Mucosa of rectum (tissue), 2 donors: ENCODE measurements around the gene DDA1.

Source experiments
- H3K27ac ChIP-seq, 2 donors: one replicate each; pipeline ENCODE4 v1.7.0; 2013; ENCODE audit warnings: inconsistent platforms in 2 of 2, low read depth in 2 of 2, low read length in 2 of 2
- H3K27me3 ChIP-seq, 2 donors: one replicate each; pipeline ENCODE4 v1.7.0; 2013; ENCODE audit warnings: low read length in 2 of 2; ENCODE audit not compliant: control insufficient read depth in 2 of 2, insufficient read depth in 2 of 2
- H3K36me3 ChIP-seq, 2 donors: one replicate each; pipeline ENCODE4 v1.7.0; 2013; ENCODE audit warnings: low read length in 2 of 2; ENCODE audit not compliant: control insufficient read depth in 2 of 2, insufficient read depth in 2 of 2
- H3K4me1 ChIP-seq, 2 donors: one replicate each; pipeline ENCODE4 v1.7.0; 2013; ENCODE audit warnings: low read length in 2 of 2, mild to moderate bottlenecking in 1 of 2; ENCODE audit not compliant: control insufficient read depth in 2 of 2, insufficient read depth in 2 of 2
- H3K4me3 ChIP-seq, 2 donors: one replicate each; pipeline ENCODE4 v1.7.0; 2013; ENCODE audit warnings: low read length in 2 of 2
- H3K9ac ChIP-seq, 2 donors: one replicate each; pipeline ENCODE4 v1.7.0; 2013; ENCODE audit warnings: low read length in 2 of 2, low read depth in 1 of 2, mild to moderate bottlenecking in 1 of 2
- H3K9me3 ChIP-seq, 2 donors: one replicate each; pipeline ENCODE4 v1.7.0; 2013; ENCODE audit warnings: low read length in 2 of 2; ENCODE audit not compliant: control insufficient read depth in 2 of 2
- donor health status: healthy.
- donor health status: Normal muscosa, but diverticular disease.

DDA1 gene

DNA sequence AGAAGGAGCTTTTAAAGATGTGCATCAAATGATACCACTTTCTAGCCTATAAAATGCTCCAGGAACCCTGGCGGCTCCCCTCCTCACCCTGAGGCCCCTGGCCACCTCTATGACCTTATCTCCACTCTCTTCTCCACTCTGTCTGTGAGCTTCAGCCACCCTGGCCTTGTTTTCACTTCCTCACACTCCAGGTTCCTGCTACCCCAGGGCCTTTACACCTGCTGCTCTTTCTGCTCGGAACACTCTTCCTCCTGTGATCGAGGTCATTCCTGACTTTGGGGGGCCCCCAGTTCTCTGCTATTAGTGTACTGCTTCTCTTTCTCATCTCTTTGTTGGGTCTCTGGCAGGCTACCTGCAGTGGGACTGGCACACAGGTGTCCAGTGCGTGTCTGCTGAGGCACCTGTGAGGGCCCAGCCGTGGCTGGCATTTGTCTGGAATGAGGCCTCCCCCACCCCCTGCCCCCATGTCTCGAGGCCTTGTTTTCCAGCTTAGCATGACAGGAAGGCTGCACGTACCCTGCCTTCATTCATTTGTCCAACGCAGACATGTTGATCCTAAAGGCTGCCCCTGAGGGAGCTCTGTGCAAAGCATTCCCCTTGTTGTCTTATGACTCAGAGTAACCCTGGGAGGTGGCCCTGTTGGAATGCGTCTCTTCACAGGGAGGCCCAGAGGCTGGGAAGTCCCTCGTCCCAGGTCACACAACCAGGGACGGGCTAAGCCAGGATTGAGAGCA lies 2.3 kb downstream of the DDA1 start:
- H3K36me3 ChIP-seq = peaks cover 15 to 26% of the 10 kb centered on the region in 2 donors
- H3K9ac ChIP-seq = no peak overlapping the region
- H3K9me3 ChIP-seq = no peaks in the 10 kb centered on the region
- peaks cover 15% of the 10 kb centered on the region in 2 donors for H3K4me1 ChIP-seq
- H3K27ac ChIP-seq = no peak overlapping the region
- no peaks in the 10 kb centered on the region for H3K27me3 ChIP-seq
- H3K4me3 ChIP-seq = no peak overlapping the region

DNA sequence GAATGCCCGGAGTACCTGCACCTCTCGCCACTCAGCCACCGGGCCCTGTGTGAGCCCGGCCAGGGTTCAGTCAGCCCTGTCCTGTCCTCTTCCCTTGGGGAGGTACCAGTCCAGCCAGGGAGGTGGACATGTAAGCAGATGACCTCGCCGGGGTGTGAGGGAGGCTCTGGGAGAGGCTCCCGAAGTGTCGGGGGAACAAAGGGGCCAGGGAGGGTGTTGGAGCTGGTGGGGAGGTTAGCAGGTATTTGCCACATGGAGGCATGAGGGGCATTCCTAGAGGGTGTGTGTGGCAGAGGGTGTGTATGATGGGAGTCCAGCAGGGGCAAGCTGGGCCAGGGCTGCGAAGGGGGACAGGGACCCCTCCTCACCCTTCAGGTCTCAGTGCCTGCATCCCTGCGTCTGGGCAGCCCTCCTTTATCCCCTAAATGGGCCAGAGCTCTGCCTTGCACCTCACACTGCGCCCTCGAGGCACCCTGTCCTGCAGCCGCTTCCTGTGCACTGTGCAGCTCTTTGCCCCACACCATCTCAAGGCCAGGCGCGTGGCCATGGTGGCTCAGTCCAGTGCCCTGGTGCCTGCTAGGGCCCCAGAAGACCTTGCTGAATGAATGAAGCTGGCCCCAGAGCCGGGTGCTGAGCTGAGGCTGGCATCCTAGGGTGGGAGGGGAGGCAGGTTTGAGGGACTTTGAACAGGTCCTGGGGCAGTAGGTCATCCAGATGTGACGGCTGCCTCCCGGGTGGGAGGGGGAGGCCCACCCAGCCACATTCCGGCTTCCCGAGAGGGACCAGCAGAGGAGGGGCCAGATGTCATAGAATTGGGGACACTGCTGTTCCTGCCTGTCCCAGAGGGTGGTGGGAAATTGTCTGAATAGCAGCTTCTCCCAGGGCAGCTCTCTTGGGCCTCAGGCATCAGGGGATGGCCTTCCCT lies 3.1 kb downstream of the DDA1 start:
- H3K27ac ChIP-seq = no peak overlapping the region
- H3K27me3 ChIP-seq = no peaks in the 10 kb centered on the region
- no peaks in the 10 kb centered on the region for H3K9me3 ChIP-seq
- H3K4me3 ChIP-seq = no peak overlapping the region
- H3K9ac ChIP-seq = no peak overlapping the region
- H3K36me3 ChIP-seq = peaks cover 15 to 26% of the 10 kb centered on the region in 2 donors
- peaks cover 13 to 14% of the 10 kb centered on the region in 2 donors for H3K4me1 ChIP-seq

DNA sequence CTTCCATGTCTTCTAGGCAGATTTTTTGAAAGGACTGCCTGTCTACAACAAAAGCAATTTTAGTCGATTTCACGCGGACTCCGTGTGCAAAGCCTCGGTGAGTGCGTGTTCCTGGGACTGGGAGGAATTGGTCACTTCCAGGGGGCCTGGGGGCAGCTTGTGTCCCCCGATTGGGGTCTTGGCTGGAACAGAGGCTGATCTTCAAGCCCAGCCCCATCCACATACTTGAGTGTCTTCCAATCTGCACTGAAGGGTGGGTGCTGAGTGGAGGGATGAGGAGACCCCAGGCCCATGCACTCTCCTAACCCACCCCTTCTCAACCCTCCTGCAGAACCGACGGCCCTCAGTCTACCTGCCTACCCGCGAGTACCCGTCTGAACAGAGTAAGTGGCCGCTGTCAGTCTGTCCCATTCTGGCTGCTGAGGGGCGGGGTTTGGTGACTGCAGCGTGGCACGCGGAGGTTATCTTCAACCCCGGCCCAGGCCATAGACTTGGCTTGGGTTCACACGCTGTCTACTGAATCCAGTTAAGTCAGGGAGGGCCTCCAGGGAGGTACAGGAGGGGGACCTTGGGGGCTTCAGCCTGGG lies 4.7 kb downstream of the DDA1 start:
- peaks cover 11 to 12% of the 10 kb centered on the region in 2 donors for H3K4me1 ChIP-seq

DNA sequence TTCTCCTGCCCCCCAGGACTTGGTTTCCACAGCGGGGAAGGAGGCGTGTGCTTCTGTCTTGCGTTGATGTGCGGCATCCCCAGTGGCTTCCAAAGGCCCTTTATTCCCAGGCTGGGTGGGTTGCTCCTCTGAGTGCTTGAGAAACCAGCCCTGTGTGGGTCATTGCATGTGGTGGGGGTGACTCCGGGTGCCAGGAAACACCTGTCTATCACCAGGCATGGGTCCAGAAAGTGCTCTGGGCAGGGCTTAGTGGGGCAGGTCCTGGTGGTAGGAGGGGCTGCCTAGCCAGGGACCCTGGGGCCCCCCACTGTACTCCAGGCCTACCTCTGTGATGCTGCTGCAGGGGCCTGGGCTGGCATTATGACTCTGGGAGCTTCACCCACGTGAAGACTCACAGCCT lies 9.6 kb downstream of the DDA1 start:
- H3K9ac ChIP-seq = no peak overlapping the region
- no peak overlapping the region for H3K4me3 ChIP-seq
- H3K27ac ChIP-seq = no peak overlapping the region
- no peaks in the 10 kb centered on the region for H3K4me1 ChIP-seq
- H3K36me3 ChIP-seq = peaks cover 23 to 38% of the 10 kb centered on the region in 2 donors
- H3K9me3 ChIP-seq = no peaks in the 10 kb centered on the region
- H3K27me3 ChIP-seq = no peaks in the 10 kb centered on the region

More for the DNA sequence above, 4.7 kb downstream of the DDA1 start:
- H3K9me3 ChIP-seq = no peaks in the 10 kb centered on the region
- H3K9ac ChIP-seq = no peak overlapping the region
- no peaks in the 10 kb centered on the region for H3K27me3 ChIP-seq
- H3K4me3 ChIP-seq = no peak overlapping the region
- peaks cover 15 to 29% of the 10 kb centered on the region in 2 donors for H3K36me3 ChIP-seq
- no peak overlapping the region for H3K27ac ChIP-seq

DNA sequence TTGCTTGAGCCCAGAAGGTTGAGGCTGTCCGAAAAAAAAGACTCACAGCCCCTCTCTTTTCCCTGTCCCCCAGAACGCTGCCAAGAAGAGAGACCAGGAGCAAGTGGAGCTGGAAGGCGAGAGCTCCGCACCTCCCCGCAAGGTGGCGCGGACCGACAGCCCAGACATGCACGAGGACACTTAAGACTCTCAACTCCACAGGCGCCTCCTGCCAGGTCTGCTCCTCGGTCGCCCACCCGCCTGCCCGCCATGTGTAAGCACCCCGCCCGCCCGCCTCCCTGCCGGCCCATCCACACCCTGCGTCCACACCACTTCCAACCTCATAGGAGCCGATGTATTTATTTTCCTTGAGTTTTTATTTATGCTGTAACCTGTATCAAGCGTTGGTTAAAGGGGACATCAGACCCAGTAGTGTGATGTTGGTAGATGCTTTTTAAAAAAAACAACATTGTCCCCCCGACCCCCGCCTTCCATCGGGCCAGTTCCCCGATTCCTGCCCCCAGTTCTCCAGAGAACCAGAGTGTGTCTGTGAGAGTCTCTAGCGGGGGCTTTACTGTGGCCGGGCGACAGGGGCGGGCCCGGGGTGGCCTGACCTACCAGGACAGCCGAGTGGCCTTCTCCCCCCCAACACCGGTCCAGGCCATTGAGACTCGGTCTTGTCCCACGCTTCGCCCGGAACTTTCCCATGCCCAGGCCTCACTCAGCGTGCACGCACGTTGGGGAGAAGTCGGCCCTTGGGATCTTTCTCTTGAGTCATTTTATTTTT lies 10.3 kb downstream of the DDA1 start:
- peaks cover 18 to 31% of the 10 kb centered on the region in 2 donors for H3K36me3 ChIP-seq

DNA sequence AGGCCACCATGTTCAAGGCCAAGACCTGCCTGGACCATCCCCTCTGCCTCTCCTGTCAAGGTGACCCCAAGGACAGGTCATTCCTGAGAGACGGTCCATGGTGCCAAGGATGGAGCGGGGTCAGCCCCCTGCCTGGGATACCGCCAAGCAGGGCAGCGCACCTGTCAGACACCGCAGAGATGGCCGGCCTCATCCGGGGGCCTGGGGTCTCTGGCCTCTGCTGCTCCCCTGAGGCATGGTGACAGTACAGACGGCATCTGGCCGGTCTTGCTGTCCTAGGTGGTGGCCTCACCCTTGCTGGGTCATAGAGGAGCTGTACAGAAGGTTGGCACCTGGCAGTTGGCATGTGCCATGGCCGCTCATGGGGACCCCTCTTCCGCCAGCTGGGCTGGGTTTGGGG lies 11.1 kb downstream of the DDA1 start:
- H3K36me3 ChIP-seq = peaks cover 17 to 28% of the 10 kb centered on the region in 2 donors
- no peaks in the 10 kb centered on the region for H3K9me3 ChIP-seq
- no peak overlapping the region for H3K27ac ChIP-seq
- H3K4me1 ChIP-seq = no peaks in the 10 kb centered on the region
- H3K27me3 ChIP-seq = no peaks in the 10 kb centered on the region
- no peak overlapping the region for H3K9ac ChIP-seq
- H3K4me3 ChIP-seq = no peak overlapping the region

More for the DNA sequence above, 10.3 kb downstream of the DDA1 start:
- Histone ChIP-seq H3K4me3 (no peak overlapping the region), H3K27ac (no peak overlapping the region), H3K9me3 (no peaks in the 10 kb centered on the region), H3K9ac (no peak overlapping the region), H3K27me3 (no peaks in the 10 kb centered on the region), H3K4me1 (no peaks in the 10 kb centered on the region)

DNA sequence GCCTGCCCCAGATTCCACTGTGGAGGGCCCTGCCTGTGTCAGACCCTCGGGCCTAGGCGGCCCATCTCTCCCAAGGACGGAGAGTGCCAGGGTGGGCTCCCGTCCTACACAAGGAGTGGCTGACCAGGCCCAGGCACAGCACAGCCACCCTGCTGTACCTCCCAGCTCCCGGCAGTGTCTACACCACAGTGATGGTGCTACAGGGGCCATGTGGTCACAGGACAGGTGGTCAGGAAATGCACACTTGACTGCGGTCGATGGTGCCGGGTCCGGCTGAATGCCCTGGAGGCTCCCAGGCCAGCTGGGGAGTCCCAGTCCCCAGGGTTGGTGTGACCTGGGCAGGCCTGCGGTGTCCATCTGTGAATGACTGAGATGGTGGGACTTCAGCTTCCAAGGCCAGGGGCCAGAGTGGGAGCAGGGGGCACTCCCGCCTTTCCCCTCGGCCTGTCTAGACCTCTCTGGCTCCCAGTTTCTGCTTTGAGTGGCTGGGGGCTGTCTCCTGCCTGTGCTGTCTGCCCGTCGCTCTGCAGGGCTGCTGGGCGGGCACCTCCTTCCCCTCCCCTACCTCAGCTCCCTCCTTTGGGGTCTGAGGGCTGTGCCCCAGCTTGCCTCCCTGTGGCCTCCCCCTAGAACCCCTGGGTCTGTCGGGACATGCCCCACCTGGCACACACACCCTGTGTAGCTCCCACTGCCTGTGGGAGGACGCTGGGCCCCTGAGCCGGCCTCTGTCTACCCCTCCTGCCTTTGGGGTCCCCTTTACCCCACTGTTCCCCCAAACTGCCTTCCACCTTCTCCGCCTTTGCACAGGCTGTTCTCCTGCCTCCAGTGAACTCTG lies 12.5 kb downstream of the DDA1 start:
- Histone ChIP-seq H3K4me1 (no peaks in the 10 kb centered on the region), H3K9me3 (no peaks in the 10 kb centered on the region), H3K27me3 (no peaks in the 10 kb centered on the region), H3K27ac (no peak overlapping the region), H3K36me3 (peaks cover 13 to 20% of the 10 kb centered on the region in 2 donors), H3K4me3 (no peak overlapping the region), H3K9ac (no peak overlapping the region)

DNA sequence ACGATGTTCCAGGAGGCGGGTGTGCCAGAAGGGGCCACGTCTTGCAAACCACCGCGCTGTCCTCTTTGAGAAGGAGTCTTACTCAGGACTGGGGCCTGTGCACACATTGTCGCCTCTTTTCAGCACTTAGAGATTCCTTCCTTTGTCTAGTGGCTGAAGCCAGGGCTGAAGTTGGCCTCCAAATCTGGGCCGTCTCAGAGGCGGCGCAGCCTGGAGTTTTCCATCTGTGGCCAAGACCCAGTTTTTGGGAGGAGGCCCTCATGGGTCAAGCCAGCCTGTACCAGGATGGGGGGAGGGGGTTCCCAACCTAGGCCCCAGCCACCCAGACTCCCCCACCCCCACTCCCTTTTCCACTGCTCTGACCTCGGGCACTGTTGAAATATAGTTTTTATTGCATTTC lies 13.5 kb downstream of the DDA1 start:
- H3K4me3 ChIP-seq = no peak overlapping the region
- H3K27ac ChIP-seq = no peak overlapping the region
- H3K4me1 ChIP-seq = peaks cover 0 to 2% of the 10 kb centered on the region in 2 donors
- H3K9ac ChIP-seq = no peak overlapping the region
- no peaks in the 10 kb centered on the region for H3K27me3 ChIP-seq
- H3K9me3 ChIP-seq = no peaks in the 10 kb centered on the region
- H3K36me3 ChIP-seq = peaks cover 13 to 20% of the 10 kb centered on the region in 2 donors

DNA sequence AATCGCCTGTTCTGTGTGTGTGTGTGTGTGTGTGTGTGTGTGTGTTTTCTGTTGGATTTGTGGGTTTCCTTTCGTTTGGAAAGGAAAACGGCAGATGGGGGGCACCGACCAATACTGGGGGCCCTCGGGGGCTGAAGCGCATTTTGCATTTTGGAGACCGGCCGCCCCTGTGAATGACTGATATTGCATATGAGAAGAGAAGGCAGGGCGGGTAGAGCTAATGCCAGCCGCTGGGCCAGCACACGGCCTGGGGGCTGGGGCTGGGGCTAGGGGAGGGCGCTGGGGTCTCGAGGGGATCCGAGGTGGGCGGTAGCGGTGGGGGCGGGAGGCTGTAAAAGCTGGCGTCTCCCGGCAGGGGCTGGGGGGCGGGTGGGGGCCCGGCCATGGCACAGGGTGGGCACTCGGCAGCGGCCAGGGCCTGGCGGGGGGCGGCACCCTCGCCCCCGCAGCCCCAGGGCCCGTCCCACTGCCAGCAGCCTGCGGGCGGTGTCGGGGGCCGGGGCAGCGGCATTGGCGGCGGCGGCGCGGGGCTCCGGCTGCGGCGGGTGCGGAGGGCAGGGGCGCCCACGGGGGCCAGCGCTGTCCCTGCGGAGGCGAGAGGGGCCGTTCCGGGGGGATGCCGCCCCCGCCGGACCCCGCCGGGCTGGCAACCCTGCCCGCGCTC lies 14.1 kb downstream of the DDA1 start:
- Histone ChIP-seq H3K9me3 (no peaks in the 10 kb centered on the region), H3K36me3 (peaks cover 13 to 20% of the 10 kb centered on the region in 2 donors), H3K4me3 (no peak overlapping the region), H3K9ac (no peak overlapping the region), H3K4me1 (peaks cover 2 to 5% of the 10 kb centered on the region in 2 donors), H3K27me3 (no peaks in the 10 kb centered on the region), H3K27ac (no peak overlapping the region)
